Inferior parietal cortex (tissue), 1 donor: Measurements from ENCODE around the gene ZFYVE28.

ENCODE experiments used
- DNase-seq: peaks from one replicate; pipeline ENCODE4 v3.0.0-alpha.2; 2016; ENCODE audit errors: extremely low spot score

The ZFYVE28 gene

DNA sequence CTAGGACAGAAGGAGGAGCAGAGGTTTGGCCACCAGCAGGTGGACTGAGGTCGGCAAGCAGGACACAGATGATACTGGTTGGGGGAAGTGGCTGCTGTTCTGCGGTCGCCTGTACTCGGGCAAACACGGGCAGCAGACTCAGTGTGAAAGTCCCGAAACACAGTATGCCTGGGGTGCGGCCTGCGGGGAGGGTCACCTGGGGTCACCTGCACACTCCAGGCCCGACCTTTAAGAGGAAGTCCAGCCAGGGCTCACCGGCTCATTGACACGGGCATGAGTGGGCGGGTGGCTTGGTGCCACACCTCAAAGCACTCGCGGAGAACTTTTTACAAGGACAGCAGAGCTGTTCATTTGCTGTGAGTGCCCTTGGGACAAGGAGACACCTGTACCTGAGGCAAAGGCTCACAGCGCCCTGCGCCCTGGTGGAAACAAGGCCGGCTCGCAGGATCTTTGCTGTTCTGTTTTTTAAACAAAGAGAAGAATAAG lies 85.0 kb downstream of the ZFYVE28 start:
- DNase-seq, result no peak

DNA sequence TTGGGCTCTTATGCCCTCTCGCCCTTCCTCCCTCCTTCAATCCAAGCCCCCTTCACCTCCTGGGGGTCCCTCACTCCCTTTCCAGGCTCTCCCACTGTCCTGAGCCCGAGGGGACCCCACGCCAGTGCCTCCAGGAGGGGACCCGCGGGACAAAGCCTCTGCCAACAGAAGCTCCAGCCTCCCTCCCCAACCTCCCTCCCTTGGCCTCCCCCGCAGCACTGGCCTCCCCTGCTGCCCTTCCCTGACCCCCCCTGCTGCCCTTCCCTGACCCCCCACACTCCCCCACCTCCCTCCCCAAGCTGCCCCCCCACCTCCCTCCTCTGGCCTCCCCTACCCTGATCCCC lies 85.5 kb downstream of the ZFYVE28 start:
- no peak for DNase-seq

DNA sequence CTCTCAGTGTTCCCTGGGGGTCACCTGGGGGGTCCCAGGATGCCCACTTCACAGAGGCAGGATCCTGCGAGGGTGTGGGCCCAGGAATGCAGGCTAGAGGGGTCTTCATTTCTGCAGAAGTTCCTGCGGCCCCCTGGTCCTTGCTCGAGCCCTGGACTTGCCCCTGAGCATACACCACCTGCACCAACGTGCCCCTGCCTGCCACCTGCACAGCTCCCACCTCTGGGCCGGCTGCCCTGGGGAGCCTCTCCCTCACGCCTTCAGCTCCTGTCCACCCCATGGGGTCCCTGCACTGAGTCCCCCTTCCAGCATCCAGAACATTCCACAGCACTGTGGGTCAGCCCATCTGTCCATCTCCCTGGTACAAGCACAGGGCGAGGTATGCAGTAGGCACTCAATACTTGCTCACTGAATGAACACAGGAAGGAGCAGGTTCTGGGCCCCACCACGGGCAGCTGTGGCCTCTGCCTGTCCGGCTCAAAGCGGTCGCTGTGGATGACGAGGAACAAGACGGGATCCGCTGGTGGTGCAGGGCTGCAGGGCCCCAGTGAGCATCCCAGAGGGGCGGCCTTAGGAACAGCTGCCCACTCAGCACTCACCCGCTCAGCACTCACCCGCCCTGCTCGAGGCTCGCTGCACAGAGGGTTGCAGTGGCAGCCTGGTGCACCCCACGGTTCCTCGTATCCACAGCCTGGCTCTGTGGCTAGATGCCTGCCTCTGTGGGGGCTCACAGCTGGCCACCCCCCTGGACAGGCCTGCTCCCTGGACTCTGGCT lies 86.1 kb downstream of the ZFYVE28 start:
- DNase-seq, result no peak

DNA sequence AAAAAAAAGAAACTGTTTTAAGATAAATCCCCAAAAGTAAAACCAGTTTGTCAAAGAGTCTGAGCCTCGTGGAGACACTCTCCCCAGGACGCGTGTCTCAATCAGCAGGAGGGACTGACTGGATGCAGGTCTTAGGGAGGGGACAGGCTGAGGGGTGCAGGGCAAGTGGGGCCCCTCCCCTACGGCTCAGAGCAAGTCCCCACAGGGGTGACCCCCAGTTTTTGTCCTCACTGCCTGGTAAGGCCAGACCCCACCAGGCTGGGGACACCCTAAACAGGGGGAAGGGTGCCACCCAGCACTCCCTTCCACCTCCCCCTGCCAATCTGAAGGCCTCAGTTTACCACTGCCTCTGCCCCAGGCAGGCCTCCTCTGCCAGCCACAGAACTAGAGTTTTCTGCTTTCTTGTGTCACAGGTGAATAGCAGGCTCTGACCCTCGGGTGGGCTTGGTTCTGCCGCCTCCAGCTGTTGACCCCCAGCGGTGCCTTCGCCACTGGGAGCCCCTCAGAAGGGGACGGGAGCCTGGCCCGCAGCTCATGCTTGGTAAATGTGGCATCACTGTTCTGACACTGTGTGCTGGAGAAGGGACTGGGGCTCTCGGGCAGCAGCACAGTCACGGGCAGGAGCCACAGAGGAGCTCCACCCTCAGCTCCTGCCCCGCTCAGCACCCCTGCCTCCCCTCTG lies 86.8 kb downstream of the ZFYVE28 start:
- no peak for DNase-seq

DNA sequence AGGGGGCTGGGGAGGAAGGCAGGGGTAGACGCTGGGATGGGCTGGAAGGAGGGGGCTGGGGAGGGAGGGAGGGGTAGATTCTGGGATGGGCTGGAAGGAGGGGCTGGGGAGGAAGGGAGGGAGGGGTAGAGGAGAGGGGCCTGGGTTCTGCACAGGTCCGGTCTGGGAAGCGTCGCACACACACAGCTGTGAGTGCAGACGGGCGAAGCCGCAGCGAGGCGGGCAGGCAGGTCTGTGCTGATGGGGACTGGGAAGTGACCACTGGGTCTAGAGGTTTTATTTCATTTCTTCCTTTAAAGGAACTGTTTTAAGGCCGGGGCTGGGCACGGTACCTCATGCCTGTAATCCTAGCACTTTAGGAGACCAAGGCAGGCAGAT lies 87.4 kb downstream of the ZFYVE28 start:
- DNase-seq, result no peak

DNA sequence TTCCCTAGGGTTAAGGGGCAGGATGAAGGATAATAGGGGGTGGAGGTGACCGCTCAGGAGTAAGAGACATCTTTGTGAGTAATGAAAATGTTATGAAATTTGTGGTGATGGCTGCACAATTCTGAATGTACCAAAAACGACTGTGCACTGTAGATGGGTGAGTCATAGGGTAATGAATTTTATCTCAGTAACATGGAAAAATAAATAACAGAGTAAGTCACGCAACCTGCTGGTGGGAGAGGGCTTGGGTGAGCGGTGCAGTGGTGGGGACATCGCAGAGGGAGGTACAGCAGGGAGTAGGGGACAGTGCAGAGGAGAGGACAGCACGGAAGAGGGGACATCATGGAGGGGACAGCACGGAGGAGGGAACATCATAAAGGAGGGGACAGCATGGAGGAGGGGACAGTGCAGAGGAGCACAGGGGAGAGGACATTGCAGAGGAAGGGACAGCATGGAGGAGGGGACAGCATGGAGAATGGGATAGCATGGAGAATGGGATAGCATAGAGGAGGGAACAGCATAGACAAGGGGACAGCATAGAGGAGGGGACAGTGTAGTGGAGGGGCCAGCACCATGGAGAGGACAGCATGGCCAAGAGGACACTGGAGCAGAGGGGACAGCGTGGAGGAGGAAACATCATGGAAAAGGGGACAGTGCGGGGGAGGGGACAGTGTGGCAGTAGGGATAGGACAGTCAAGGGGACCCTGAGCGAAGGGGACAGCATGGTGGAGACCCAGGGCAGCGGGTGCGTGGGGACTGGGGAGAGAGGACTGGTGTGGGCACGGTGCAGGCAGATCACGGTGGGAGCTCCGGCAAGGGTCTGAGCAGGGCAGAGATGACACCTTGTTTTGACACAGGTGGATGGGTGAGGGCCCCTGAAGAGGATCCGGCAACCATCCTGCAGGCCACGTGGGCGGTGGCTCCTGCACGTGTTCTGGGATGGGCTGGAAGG lies 88.1 kb downstream of the ZFYVE28 start:
- DNase-seq, result no peak

DNA sequence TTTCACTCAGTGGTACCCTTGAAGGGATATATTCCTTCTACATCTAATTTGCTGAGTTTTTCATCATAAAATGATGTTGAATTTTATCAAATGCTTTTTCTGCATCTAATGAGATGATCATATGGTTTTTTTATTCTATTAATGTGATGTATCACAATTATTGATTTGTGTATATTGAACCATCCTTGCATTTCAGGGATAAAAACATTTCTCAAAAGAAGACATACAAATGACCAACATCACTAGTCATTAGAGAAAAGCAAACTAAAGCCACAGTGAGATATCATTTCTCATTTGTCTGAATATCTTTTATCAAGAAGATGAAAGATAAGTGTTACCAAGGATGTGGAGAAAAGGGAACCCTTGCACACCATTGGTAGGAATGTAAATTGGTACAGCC lies 90.9 kb downstream of the ZFYVE28 start:
- no peak for DNase-seq

DNA sequence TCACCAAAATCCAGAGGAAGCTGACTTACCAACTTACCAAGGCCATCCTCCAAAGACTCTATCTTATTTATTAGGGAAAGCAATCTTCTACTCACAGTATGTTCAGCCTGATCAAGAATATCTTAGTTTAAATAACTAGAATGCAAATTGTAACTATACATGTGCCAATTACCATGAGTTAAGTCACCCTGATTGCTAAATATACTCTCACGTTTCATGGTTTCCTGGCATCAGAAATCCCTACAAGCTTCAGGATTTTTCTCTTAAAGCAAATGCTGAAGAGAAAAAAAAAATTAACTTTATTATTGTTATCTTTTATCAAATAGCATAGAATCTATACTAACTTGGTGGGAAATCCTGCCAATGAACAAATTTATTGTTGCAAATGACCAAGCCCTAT lies 93.6 kb downstream of the ZFYVE28 start:
- no peak for DNase-seq

DNA sequence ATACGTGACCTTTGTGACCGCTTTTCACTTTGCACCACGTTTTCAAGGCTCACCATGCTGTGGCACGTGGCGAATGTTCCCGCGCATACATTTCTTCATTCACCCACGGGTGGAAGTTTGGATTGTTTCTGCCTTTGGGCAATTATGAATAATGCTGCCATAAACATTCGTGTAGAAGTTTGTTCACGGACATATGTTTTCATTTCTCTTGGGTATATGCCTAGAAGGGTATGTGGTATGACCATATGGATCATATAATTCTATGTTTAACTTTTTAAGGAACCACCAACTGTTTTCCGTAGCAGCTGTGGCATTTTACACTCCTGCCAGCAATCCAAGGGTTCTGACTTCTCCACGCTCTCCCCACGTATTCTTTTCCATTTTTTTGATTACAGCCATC lies 95.6 kb downstream of the ZFYVE28 start:
- DNase-seq, result peak; percentile 25

DNA sequence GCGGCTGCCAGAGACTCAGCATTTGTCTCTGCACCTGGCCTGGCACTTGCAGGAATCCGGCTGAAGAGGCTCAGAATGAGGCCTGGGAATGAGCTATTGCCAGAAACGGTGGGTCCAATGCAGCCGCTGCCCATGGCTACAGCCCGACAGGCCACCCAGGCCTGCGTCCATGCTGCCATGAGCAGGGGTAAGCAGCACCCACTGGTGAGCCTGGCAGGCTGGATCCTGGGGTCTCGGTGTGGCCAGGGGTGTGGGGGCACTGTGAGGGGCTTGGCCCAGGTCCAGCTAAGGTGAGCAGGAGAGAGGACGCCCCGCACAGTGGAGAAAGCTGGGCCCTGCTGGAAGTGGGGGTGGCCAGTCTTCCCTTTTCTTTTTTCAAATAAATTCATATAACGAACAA lies 96.2 kb downstream of the ZFYVE28 start:
- DNase-seq, result no peak

DNA sequence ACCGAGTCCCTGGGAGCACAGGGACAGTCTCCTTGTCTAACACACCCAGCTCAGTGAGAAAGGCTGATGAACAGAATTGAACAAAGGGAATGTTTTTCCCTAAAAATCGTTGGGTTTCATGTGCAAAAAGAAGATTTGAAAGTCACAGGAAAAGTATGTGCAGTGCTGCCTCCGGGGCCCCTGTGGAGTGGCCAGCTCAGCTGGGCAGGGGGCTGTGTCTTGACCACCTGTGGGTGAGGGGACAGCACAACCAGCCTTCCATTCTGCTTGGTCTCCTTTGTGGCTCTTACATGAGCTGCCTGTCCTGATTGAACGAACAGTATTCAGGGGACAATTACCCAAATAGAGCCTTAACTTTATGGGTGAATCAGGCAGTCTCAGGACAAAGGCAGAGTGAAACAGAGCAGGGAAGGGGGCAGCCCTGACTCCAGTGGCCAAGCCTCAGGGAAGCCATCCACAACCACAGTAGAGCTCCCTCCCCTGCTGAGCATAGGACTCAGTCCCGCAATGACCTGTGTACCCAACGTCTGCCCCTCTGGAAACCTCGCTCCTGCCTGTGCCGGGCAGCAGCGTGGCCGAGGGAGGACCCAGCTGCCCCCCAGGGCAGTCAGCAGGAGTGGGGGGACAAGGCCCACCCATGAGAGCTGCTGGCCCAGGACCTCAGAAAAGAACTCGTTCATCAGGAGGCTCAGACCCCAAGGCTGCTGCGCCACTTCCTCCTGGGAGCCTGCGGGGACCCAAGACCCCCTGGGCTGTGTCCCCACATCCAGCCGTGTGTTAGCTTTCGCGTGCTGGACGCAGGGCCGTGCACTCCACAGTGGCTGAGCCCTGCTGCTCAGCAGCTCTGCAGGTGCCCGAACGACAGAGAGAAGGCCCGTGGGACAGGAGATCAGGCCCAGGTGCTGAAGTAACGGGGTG lies 96.9 kb downstream of the ZFYVE28 start:
- no peak for DNase-seq

DNA sequence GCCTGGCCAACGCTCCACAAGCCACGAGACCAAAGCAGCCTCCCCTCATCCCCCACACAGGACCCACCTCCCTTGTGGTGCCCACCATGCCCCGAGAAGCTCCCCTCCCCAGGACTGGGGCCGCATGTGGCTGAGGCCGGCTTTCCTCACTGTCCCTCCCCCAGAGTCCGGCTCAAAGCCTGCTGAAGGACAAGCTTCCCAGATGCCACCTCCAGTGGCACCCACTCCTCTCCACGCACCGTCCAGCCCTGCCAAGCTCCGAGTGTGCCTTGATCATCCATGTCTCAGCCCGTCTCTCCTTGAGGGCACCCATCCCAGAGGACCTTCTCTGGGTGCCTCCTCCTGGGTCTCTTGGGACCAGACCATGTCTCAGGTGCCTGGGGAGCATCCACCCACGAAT lies 97.7 kb downstream of the ZFYVE28 start:
- DNase-seq, result no peak

DNA sequence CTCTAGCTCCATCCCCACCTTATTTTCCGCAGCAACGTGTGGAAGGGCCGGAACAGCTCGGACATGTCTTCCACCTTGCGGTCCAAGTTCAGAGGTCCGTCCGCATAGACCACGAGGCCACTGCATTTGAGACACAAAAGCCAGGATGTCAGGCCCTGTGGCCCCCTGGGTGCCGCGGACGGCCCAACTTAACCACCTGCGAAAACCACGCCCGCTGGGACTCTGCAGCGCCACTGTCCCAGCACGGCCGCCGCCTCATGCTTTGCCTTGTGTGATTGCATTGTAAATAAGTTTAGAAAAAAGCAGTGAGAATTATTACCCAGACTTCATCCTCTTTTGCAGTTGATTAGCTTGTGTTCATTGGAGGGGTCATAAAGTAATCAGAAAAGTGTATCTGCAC lies 98.3 kb downstream of the ZFYVE28 start:
- DNase-seq, result no peak

DNA sequence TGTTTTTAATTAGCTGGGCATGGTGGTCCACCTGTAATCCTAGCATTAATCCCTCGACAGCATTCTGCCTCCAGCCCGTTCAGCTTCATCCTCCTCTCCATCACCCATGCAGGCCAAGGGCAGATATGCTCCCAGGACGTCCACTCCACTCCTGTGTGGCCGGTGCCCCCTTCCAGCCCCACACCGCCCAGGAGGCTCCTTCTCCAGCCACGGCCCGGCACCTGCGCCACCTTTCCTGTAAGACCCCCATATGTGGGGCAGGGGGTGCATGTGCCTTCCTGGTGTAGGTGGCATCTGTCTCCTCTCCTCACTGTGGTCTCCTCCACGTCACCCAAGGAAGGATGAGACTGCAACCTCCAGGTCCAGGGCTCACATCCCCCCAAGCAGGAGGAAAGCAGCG lies 99.6 kb downstream of the ZFYVE28 start:
- no peak for DNase-seq

DNA sequence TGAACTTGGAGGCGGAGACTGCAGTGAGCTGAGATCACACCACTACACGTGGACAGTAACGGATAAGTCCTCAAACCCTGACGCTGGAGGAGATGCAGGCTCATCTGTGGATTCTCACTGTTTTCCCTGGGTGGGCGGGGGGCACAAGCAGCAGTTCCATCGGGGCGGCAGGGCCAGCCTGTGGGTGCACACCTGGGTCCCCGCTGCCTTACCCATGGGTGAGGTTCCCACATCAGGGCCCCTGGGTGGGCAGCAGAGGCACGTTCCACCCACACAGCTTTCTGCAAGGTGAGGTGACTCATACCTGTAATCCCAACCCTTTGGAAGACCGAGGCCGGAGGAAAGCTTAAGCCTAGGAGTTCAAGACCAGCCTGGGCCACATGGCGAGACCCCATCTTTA lies 100.0 kb downstream of the ZFYVE28 start:
- no peak for DNase-seq

DNA sequence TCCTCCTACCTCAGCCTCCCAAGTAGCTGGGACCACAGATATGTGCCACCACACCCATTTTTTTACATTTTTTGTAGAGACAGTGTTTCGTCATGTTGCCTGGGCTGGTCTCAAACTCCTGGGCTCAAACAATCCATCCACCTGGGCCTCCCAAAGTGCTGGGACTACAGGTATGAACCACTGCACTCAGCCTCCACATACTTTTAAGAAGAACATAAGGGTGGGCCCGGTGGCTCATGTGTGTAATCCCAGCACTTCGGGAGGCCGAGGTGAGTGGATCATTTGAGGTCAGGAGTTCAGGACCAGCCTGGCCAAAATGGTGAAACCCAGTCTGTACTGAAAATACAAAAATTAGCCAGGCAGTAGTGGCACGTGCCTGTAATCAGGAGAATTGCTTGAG lies 105.1 kb downstream of the ZFYVE28 start:
- DNase-seq, result no peak

DNA sequence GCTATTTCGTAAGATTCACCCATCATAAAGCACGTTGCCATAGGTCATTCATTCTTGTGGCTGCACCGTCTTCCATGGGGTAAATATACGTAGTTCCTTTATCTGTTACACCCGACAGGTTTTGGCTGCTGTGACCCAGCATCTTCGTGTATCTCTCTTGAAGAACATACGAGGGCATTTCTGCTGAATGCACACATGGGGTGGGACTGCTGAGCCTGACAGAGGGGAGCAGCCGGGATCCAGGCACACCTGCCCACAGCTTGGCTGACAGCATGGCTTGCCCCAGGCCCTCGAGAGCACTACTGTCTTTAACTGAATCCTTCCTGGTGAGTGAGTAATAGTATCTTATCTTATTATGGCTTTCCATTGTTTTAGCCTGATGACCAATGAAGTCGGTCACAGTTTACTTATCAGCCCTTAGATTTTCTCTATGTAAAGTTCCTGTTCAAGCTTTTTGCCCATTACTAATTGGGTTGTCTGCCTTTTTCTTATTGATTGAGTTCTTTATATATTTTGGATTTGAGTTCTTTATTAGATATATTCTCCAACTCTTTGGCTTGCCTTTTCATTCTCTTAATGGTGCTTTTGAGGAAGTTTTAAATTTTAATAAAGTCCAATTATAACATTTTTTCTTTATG lies 111.6 kb downstream of the ZFYVE28 start:
- DNase-seq, result no peak

DNA sequence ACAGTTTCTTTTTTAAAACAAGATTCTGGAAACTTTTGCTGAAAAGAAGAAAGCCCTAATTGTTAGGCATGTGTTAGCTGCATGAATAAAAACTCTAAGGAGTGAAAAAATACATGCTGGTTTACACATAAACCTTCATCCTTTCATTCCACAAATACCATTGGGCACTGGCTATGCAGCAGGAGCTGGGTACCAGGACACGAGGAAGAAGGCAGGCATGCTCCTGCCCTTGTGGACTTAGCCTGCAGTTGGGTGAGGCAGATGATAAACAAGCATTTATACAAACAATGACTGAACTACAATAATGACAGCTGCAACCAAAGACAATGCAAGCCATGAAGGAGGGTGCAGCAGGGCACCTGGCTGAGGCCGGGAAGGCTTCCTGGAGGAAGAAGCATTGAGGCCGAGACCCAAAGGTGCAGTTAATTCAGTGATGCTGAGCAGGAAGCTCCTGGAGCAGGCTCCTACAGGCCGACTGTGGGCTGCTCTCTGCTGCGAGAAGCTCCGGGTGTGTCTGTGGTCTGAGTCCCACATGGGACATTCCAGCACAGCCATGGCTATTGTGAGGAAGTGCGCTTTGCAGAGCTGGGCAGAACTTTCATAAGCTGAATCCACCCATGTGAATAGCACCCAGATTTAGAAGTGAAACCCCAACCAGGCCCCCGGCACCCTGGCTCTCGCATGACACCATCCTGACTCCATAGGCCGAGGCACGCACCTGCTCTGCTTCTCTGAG lies 112.5 kb downstream of the ZFYVE28 start:
- DNase-seq, result no peak

DNA sequence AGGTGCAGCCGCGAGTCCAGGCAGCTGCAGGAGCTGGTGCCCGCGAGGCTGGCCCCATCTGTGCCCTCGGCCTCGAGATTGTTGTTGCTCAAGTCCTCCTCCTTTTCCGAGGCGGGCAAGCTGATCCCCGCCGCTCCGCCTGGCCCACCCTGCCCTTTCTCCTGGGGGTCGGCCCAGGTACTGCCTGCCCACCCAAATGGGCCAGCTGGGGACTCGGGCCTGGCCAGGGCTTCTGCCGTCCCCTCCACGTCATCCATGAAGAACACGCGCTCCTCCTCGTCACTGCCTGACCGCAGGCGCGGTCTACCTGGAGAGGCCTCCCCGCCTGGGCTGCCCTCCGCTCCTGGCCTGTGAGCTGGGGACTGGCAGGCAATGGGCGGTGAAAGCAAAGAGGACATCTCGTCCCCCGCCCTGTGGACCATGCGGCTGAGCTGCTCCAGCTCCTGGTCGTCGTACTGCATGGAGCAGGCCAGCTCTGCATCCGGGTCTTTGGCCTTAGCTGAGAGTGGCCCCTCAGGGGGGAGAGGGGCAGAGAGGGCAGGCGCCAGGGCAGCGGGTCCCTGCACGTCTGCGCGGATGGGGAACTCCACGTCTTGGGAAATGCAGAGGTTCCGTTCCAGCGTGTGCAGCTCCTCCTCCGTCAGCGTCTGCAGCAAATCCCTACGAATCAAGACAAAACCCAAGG lies 113.4 kb downstream of the ZFYVE28 start:
- no peak for DNase-seq
